MG63 (cell line): ENCODE measurements around the gene RHO. TPM values are rescaled to one million over a fixed set of nuclear protein-coding genes. Genes with fewer than 3 reads are reported as not detected.

Experiments used
- DNase-seq: peaks from one replicate; pipeline ENCODE4 v3.0.0-alpha.2; 2020
- H3K27me3 ChIP-seq: fragments of 250-450 bp; sonication (Bioruptor Pico); 2 replicates; pipeline ENCODE4 v1.5.1; 2020; ENCODE audit warnings: mild to moderate bottlenecking, moderate library complexity
- H3K36me3 ChIP-seq: fragments of 250-450 bp; sonication (Bioruptor Pico); 2 replicates; pipeline ENCODE4 v1.5.1; 2020; ENCODE audit warnings: mild to moderate bottlenecking, moderate library complexity
- H3K4me3 ChIP-seq: fragments of 250-450 bp; sonication (Bioruptor Pico); 2 replicates; pipeline ENCODE4 v1.5.1; 2020; ENCODE audit warnings: mild to moderate bottlenecking, moderate library complexity
- H3K9me3 ChIP-seq: fragments of 250-450 bp; sonication (Bioruptor Pico); 2 replicates; pipeline ENCODE4 v1.5.1; 2020; ENCODE audit warnings: mild to moderate bottlenecking, moderate library complexity
- total RNA-seq: library from RNA; depleted of rRNA; stranded (reverse); fragments of >200 nt; shearing (Covaris generic); gene quantifications from 2 replicates; pipeline ENCODE4 v1.2.3, GENCODE V29; 2014; ENCODE audit warnings: low replicate concordance

RHO gene
- total RNA-seq, 1 experiment from 2014 or later: not detected

- Histone ChIP-seq H3K9me3 (no peaks in the 10 kb centered on the region), H3K27me3 (no peaks in the 10 kb centered on the region), H3K4me3 (no peak overlapping the region), H3K36me3 (peaks cover 47% of the 10 kb centered on the region)
- DNase-seq: no peak
These were observed 31.2 kb downstream of the RHO start for GRCh38 chr3:129559565-129560079.

- H3K9me3 ChIP-seq: no peaks in the 10 kb centered on the region
- peak; percentile 62 for DNase-seq
- H3K36me3 ChIP-seq: peaks cover 47% of the 10 kb centered on the region
- no peak overlapping the region for H3K4me3 ChIP-seq
- H3K27me3 ChIP-seq: no peaks in the 10 kb centered on the region
These were observed 31.9 kb downstream of the RHO start for GRCh38 chr3:129560269-129560787.

- Histone ChIP-seq H3K36me3 (peaks cover 47% of the 10 kb centered on the region), H3K27me3 (no peaks in the 10 kb centered on the region), H3K9me3 (no peaks in the 10 kb centered on the region), H3K4me3 (no peak overlapping the region)
- peak; percentile 89 for DNase-seq
These were observed 32.6 kb downstream of the RHO start for GRCh38 chr3:129560911-129561594.

- Histone ChIP-seq H3K36me3 (peaks cover 47% of the 10 kb centered on the region), H3K9me3 (no peaks in the 10 kb centered on the region), H3K27me3 (no peaks in the 10 kb centered on the region), H3K4me3 (no peak overlapping the region)
- DNase-seq: no peak
These were observed 33.3 kb downstream of the RHO start for GRCh38 chr3:129561619-129562248.

- Histone ChIP-seq H3K9me3 (no peaks in the 10 kb centered on the region), H3K27me3 (no peaks in the 10 kb centered on the region), H3K36me3 (peaks cover 48% of the 10 kb centered on the region), H3K4me3 (no peak overlapping the region)
- no peak for DNase-seq
These were observed 34.4 kb downstream of the RHO start for GRCh38 chr3:129562803-129563202.

- H3K4me3 ChIP-seq: no peak overlapping the region
- H3K9me3 ChIP-seq: no peaks in the 10 kb centered on the region
- DNase-seq: no peak
- no peaks in the 10 kb centered on the region for H3K27me3 ChIP-seq
- peaks cover 43% of the 10 kb centered on the region for H3K36me3 ChIP-seq
These were observed 34.9 kb downstream of the RHO start for GRCh38 chr3:129563332-129563731.

- H3K36me3 ChIP-seq: peaks cover 40% of the 10 kb centered on the region
These were observed 35.6 kb downstream of the RHO start for GRCh38 chr3:129563850-129564535.

GRCh38 chr3:129564981-129565644 lies 36.7 kb downstream of the RHO start:
- H3K27me3 ChIP-seq: no peaks in the 10 kb centered on the region
- peaks cover 30% of the 10 kb centered on the region for H3K36me3 ChIP-seq
- H3K9me3 ChIP-seq: no peaks in the 10 kb centered on the region
- DNase-seq: no peak
- H3K4me3 ChIP-seq: no peak overlapping the region

More at GRCh38 chr3:129563850-129564535, 35.6 kb downstream of the RHO start:
- no peak overlapping the region for H3K4me3 ChIP-seq
- H3K9me3 ChIP-seq: no peaks in the 10 kb centered on the region
- DNase-seq: peak; percentile 68
- no peaks in the 10 kb centered on the region for H3K27me3 ChIP-seq

GRCh38 chr3:129565902-129566301 lies 37.5 kb downstream of the RHO start:
- DNase-seq: no peak
- Histone ChIP-seq H3K4me3 (no peak overlapping the region), H3K36me3 (peaks cover 23% of the 10 kb centered on the region), H3K9me3 (no peaks in the 10 kb centered on the region), H3K27me3 (no peaks in the 10 kb centered on the region)

GRCh38 chr3:129567176-129567705 lies 38.8 kb downstream of the RHO start:
- no peak overlapping the region for H3K4me3 ChIP-seq
- no peaks in the 10 kb centered on the region for H3K9me3 ChIP-seq
- peak; percentile 34 for DNase-seq
- no peaks in the 10 kb centered on the region for H3K27me3 ChIP-seq
- H3K36me3 ChIP-seq: peaks cover 15% of the 10 kb centered on the region

- Histone ChIP-seq H3K27me3 (no peaks in the 10 kb centered on the region), H3K9me3 (no peaks in the 10 kb centered on the region), H3K4me3 (no peak overlapping the region), H3K36me3 (peaks cover 8% of the 10 kb centered on the region)
- DNase-seq: no peak
These were observed 39.5 kb downstream of the RHO start for GRCh38 chr3:129567939-129568338.

- Histone ChIP-seq H3K9me3 (no peaks in the 10 kb centered on the region), H3K4me3 (no peak overlapping the region), H3K36me3 (peaks cover 4% of the 10 kb centered on the region; the same call in 1 of the 2 replicates), H3K27me3 (no peaks in the 10 kb centered on the region)
- DNase-seq: no peak
These were observed 41.4 kb downstream of the RHO start for GRCh38 chr3:129569856-129570255.

GRCh38 chr3:129571605-129572547 lies 43.4 kb downstream of the RHO start:
- no peak for DNase-seq
- Histone ChIP-seq H3K27me3 (no peaks in the 10 kb centered on the region), H3K9me3 (no peaks in the 10 kb centered on the region), H3K4me3 (no peak overlapping the region), H3K36me3 (no peaks in the 10 kb centered on the region; the same call in 1 of the 2 replicates)

- H3K4me3 ChIP-seq: no peak overlapping the region
- DNase-seq: no peak
- H3K27me3 ChIP-seq: no peaks in the 10 kb centered on the region
- H3K36me3 ChIP-seq: no peaks in the 10 kb centered on the region; the same call in 1 of the 2 replicates
- no peaks in the 10 kb centered on the region for H3K9me3 ChIP-seq
These were observed 44.2 kb downstream of the RHO start for GRCh38 chr3:129572603-129573002.

GRCh38 chr3:129573493-129573892 lies 45.1 kb downstream of the RHO start:
- Histone ChIP-seq H3K4me3 (no peak overlapping the region), H3K36me3 (no peaks in the 10 kb centered on the region; the same call in 1 of the 2 replicates), H3K27me3 (no peaks in the 10 kb centered on the region), H3K9me3 (no peaks in the 10 kb centered on the region)
- no peak for DNase-seq
